ENCODE measurements around the gene GPR146. TPM values are rescaled to one million over a fixed set of nuclear protein-coding genes. Genes with fewer than 3 reads are reported as not detected.

Gene GPR146
- total RNA-seq, 1 donor = 5.1 TPM

DNA sequence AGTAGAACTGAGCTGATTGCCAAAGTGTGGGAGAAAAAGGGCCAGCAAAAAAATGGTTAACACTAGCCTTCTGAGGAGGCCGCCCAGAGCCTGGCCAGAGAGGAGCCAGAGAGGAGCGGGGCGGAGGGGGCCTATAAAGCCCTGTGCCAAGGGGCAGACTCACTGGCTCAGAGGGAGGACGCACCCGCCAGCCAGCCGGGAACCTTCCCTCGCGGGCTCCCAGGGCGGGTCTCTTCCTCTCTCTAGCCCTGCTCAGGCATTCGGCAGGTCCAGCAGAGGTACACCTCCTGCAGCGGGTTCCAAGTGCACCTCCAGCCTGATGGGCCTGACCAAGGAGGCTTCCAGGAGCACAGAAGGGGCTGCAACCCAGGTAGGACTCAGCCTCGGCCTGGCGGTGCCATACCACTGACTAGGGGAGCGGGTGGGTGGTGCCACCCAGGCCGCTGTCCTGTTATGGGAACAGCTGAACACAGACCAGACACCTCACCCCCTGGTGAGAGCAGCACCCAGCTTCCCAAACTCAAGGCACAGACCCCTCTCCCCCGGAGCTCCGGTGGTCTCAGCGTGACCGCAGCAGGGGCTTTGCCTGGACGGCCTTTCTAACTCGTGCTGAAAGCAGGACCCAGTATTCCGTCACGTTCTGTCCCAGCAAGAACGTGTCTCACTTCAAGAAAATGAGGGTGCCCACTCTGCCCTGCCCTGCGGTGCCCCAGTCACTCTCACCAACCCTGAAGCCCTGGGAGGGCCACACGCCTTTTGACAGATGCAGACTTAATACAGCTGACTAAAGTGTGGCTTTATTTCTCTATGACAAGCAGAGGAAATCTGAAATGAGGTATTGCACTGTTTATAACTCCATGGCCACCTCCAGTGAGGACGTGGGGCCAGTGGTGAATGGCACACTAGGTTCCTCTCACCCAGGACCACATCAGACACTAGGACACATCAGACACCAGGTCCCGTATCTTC, 43.9 kb downstream of the GPR146 start, which contains the start of gene GPER1:
TSS of gene GPER1 (plus strand) at position 162 of the 969 bp plus-strand sequence. CDS start 3,616 bp downstream, outside the sequence.
- TF ChIP-seq, protein P1, sequence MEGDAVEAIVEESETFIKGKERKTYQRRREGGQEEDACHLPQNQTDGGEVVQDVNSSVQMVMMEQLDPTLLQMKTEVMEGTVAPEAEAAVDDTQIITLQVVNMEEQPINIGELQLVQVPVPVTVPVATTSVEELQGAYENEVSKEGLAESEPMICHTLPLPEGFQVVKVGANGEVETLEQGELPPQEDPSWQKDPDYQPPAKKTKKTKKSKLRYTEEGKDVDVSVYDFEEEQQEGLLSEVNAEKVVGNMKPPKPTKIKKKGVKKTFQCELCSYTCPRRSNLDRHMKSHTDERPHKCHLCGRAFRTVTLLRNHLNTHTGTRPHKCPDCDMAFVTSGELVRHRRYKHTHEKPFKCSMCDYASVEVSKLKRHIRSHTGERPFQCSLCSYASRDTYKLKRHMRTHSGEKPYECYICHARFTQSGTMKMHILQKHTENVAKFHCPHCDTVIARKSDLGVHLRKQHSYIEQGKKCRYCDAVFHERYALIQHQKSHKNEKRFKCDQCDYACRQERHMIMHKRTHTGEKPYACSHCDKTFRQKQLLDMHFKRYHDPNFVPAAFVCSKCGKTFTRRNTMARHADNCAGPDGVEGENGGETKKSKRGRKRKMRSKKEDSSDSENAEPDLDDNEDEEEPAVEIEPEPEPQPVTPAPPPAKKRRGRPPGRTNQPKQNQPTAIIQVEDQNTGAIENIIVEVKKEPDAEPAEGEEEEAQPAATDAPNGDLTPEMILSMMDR (IDR thresholded peaks at IDR 0.05; ENCODE audit: extremely low read depth, low read depth, low read length) = no peak
- Histone ChIP-seq H4K20me1 (ENCODE audit: insufficient read depth, low read length) (peaks cover 3% of the 10 kb centered on the region), H3K27ac (ENCODE audit: low read depth, low read length) (peak within 1 kb of the TSS; percentile 64)

DNA sequence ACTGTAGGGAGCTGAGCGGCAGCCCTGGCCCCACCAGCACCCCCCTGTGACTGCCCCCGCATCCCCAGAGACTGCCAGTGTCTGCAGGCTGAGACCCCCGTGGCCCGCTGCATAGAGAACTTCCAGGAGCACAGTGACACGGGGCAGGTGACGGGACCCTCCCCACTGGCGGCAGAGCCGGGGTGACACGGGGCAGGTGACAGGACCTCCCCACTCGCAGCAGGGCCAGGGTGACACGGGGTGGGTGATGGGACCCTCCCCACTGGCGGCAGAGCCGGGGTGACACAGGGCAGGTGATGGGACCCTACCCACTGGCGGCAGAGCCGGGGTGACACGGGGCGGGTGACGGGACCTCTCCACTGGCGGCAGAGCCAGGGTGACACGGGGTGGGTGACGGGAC, 45.9 kb downstream of the GPR146 start:
- no peak overlapping the region for H2AFZ ChIP-seq (ENCODE audit: low read length)
- TF ChIP-seq, protein P1 (IDR thresholded peaks at IDR 0.05; ENCODE audit: extremely low read depth, low read depth, low read length) = no peak
- H3K4me1 ChIP-seq (ENCODE audit: insufficient read depth, low read length) = peaks cover 34% of the 10 kb centered on the region
- peaks cover 6% of the 10 kb centered on the region for H4K20me1 ChIP-seq (ENCODE audit: insufficient read depth, low read length)
- no peak overlapping the region for H3K27ac ChIP-seq (ENCODE audit: low read depth, low read length)
- no peak for DNase-seq (ENCODE audit: insufficient read length, low spot score, missing footprints)
- no peaks in the 10 kb centered on the region for H3K27me3 ChIP-seq (ENCODE audit: insufficient read depth, low read length)
- no peak overlapping the region for H3K4me3 ChIP-seq (ENCODE audit: insufficient read depth, low read length)
- no peaks in the 10 kb centered on the region for H3K9me3 ChIP-seq (ENCODE audit: low read depth, low read length)
- H3K4me2 ChIP-seq (ENCODE audit: insufficient read depth, low read length) = no peak overlapping the region
- H3K79me2 ChIP-seq (ENCODE audit: insufficient read depth, low read length) = no peaks in the 10 kb centered on the region
- no peaks in the 10 kb centered on the region for H3K36me3 ChIP-seq (ENCODE audit: insufficient read depth, low read length)

More for the DNA sequence above, 43.9 kb downstream of the GPR146 start, which contains the start of gene GPER1:
- H3K9me3 ChIP-seq (ENCODE audit: low read depth, low read length) = no peaks in the 10 kb centered on the region
- H2AFZ ChIP-seq (ENCODE audit: low read length) = peak within 1 kb of the TSS; percentile 93
- H3K36me3 ChIP-seq (ENCODE audit: insufficient read depth, low read length) = no peaks in the 10 kb centered on the region
- peaks cover 34% of the 10 kb centered on the region for H3K4me1 ChIP-seq (ENCODE audit: insufficient read depth, low read length)
- no peaks in the 10 kb centered on the region for H3K79me2 ChIP-seq (ENCODE audit: insufficient read depth, low read length)
- no peaks in the 10 kb centered on the region for H3K27me3 ChIP-seq (ENCODE audit: insufficient read depth, low read length)
- DNase-seq (ENCODE audit: insufficient read length, low spot score, missing footprints) = peak; percentile 99
- peak within 1 kb of the TSS; percentile 96 for H3K4me2 ChIP-seq (ENCODE audit: insufficient read depth, low read length)
- H3K4me3 ChIP-seq (ENCODE audit: insufficient read depth, low read length) = peak within 1 kb of the TSS; percentile 77

DNA sequence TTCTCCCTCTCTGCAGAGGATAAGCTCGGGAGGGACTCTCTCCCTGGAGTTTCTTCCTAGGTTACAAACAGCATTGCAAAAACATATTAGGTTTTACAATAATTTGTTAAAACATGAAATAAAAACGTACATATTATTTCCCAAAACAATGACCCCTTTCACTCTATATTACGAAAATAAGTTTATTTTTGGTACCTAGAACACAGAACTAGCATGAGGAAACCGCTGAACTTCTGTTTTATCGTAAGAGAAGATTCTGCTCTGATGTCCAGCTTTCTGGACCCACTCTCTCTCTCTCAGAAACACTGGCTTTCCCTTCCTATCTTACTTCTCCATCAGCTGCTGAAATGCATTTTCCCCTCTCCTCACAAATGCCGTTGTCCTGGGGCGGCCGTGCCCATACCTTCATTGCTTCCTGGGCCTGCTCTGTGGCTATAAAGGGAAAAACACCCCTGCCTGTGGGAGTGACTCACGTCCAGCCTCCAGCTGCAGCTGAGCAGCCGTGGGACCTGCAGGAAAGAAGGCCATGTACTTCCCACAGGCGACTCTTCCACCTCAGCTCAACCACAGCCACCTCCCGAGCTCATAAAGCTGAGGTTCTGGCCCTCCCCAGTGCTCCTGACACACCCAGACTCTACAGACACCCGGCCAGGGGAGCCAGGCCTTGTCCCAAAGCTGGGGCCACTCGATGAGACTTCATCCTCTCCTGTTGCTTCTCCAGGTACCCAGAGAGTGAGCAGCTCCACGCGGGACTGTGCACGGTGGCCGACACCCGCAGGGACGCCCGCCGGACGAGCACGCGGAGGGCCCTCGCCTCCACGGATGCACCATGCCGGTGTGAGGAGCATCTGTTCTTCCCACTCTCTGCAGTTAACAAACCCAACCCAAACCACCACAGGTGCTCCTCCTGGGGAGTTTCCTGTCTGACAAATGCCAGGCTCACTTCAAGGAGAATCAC, 46.6 kb downstream of the GPR146 start:
- H4K20me1 ChIP-seq (ENCODE audit: insufficient read depth, low read length) = peaks cover 6% of the 10 kb centered on the region
- no peak overlapping the region for H3K4me2 ChIP-seq (ENCODE audit: insufficient read depth, low read length)
- no peaks in the 10 kb centered on the region for H3K79me2 ChIP-seq (ENCODE audit: insufficient read depth, low read length)
- no peaks in the 10 kb centered on the region for H3K27me3 ChIP-seq (ENCODE audit: insufficient read depth, low read length)
- H3K9me3 ChIP-seq (ENCODE audit: low read depth, low read length) = no peaks in the 10 kb centered on the region
- TF ChIP-seq, protein P1 (IDR thresholded peaks at IDR 0.05; ENCODE audit: extremely low read depth, low read depth, low read length) = no peak
- no peak overlapping the region for H3K4me3 ChIP-seq (ENCODE audit: insufficient read depth, low read length)
- H3K36me3 ChIP-seq (ENCODE audit: insufficient read depth, low read length) = no peaks in the 10 kb centered on the region
- no peak overlapping the region for H2AFZ ChIP-seq (ENCODE audit: low read length)
- H3K4me1 ChIP-seq (ENCODE audit: insufficient read depth, low read length) = peaks cover 33% of the 10 kb centered on the region
- no peak overlapping the region for H3K27ac ChIP-seq (ENCODE audit: low read depth, low read length)
- DNase-seq (ENCODE audit: insufficient read length, low spot score, missing footprints) = peak; percentile 88

Measured in osteoblast (primary cell).